ENCODE results near the gene SPR. TPM values are rescaled to one million over a fixed set of nuclear protein-coding genes. Genes with fewer than 3 reads are reported as not detected.
"Not testable (repeated sequence)": the region's sequence is repeated elsewhere in the genome, so short reads cannot be mapped to it uniquely, and the experiment has no call there.

The SPR gene
- total and polyA plus RNA-seq, 7 experiments from 2014 or later: 0.24 to 2.3 (median 1.0) TPM; not detected in 2

- intact Hi-C loops (cut with micrococcal nuclease): no loop called here
- CTCF ChIA-PET: interaction anchor here (0.8 to 1.1 kb wide), 2 partner anchors 279 to 284 kb away, joined by 3 read pairs; no protein-coding TSS in a partner anchor
- no peaks in the 10 kb centered on the region for H3K4me1 ChIP-seq (ENCODE audit: control insufficient read depth in 2 of 2, insufficient read depth in 2 of 2, low read length in 2 of 2)
- Mint-ChIP-seq H3K27me3 (peaks cover 39 to 79% (median 65%) of the 10 kb centered on the region in 5 donors), H3K4me3 (no peak overlapping the region), H3K36me3 (no peaks in the 10 kb centered on the region), H3K4me1 (peaks cover 0 to 7% (median 0%) of the 10 kb centered on the region in 7 donors), H3K27ac (no peak overlapping the region), H3K9me3 (peaks cover 0 to 1% (median 0%) of the 10 kb centered on the region in 11 donors)
- H3K36me3 ChIP-seq (ENCODE audit: control insufficient read depth in 2 of 3, insufficient read depth in 3 of 3, low read length in 3 of 3): no peaks in the 10 kb centered on the region
- DNase-seq (no peak), ATAC-seq (no peak)
- POLR2A ChIA-PET: no interaction called here
- no peaks in the 10 kb centered on the region for H3K27me3 ChIP-seq (ENCODE audit: control insufficient read depth in 2 of 2, insufficient read depth in 2 of 2, low read length in 2 of 2)
- H3K9me3 ChIP-seq (ENCODE audit: control insufficient read depth in 2 of 3, low read length in 3 of 3): no peaks in the 10 kb centered on the region
- H3K27ac ChIP-seq (ENCODE audit: low read depth, low read length): no peak overlapping the region
- H3K4me3 ChIP-seq (ENCODE audit: low read length): no peak overlapping the region
Observed at GRCh38 chr2:72898585-72898906, 11.3 kb downstream of the SPR start.

- Histone ChIP-seq H3K36me3 (ENCODE audit: control insufficient read depth in 2 of 3, insufficient read depth in 3 of 3, low read length in 3 of 3) (no peaks in the 10 kb centered on the region), H3K27me3 (ENCODE audit: control insufficient read depth in 2 of 2, insufficient read depth in 2 of 2, low read length in 2 of 2) (no peaks in the 10 kb centered on the region), H3K27ac (ENCODE audit: low read depth, low read length) (no peak overlapping the region), H3K9me3 (ENCODE audit: control insufficient read depth in 2 of 3, low read length in 3 of 3) (no peaks in the 10 kb centered on the region), H3K4me3 (ENCODE audit: low read length) (no peak overlapping the region), H3K4me1 (ENCODE audit: control insufficient read depth in 2 of 2, insufficient read depth in 2 of 2, low read length in 2 of 2) (no peaks in the 10 kb centered on the region)
- POLR2A ChIA-PET: no interaction called here
- Mint-ChIP-seq H3K4me1 (peaks cover 0 to 6% (median 0%) of the 10 kb centered on the region in 7 donors), H3K9me3 (peaks cover 0 to 1% (median 0%) of the 10 kb centered on the region in 11 donors), H3K27me3 (peaks cover 31 to 73% (median 63%) of the 10 kb centered on the region in 5 donors), H3K4me3 (no peak overlapping the region), H3K36me3 (no peaks in the 10 kb centered on the region), H3K27ac (no peak overlapping the region)
- CTCF ChIA-PET: no interaction called here
- ATAC-seq (no peak), DNase-seq (no peak)
- intact Hi-C loops (cut with micrococcal nuclease): no loop called here
Observed at GRCh38 chr2:72900191-72900825, 13.1 kb downstream of the SPR start.

DNA sequence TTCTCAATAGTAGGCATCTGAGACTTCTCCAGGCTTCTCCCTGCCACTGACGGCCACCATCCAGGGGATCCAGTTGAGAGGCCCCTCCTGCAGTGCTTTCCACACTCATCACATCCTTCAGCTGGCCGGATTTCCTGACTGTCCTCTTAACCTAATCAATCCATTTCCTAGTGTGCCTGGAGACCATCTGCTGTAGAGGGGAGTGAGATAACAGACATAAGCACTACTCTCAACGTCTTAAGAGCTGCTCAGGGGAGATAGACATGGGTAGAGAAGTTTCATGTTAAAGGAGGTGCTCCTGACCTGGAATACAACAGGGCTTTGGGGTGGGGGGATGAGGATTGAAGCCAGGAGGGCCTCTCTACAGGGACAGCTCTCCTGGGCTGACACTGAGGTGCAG lies 14.2 kb downstream of the SPR start:
- POLR2A ChIA-PET: no interaction called here
- Histone ChIP-seq H3K27me3 (ENCODE audit: control insufficient read depth in 2 of 2, insufficient read depth in 2 of 2, low read length in 2 of 2) (no peaks in the 10 kb centered on the region), H3K4me1 (ENCODE audit: control insufficient read depth in 2 of 2, insufficient read depth in 2 of 2, low read length in 2 of 2) (no peaks in the 10 kb centered on the region), H3K4me3 (ENCODE audit: low read length) (no peak overlapping the region), H3K27ac (ENCODE audit: low read depth, low read length) (no peak overlapping the region), H3K9me3 (ENCODE audit: control insufficient read depth in 2 of 3, low read length in 3 of 3) (no peaks in the 10 kb centered on the region), H3K36me3 (ENCODE audit: control insufficient read depth in 2 of 3, insufficient read depth in 3 of 3, low read length in 3 of 3) (no peaks in the 10 kb centered on the region)
- ATAC-seq: no peak
- no peak for DNase-seq
- peaks cover 0 to 4% (median 0%) of the 10 kb centered on the region in 11 donors for H3K9me3 Mint-ChIP-seq
- CTCF ChIA-PET: no interaction called here
- H3K27ac Mint-ChIP-seq: no peak overlapping the region
- no peak overlapping the region for H3K4me3 Mint-ChIP-seq
- H3K36me3 Mint-ChIP-seq: no peaks in the 10 kb centered on the region
- peaks cover 35 to 76% (median 63%) of the 10 kb centered on the region in 5 donors for H3K27me3 Mint-ChIP-seq
- intact Hi-C loops (cut with micrococcal nuclease): no loop called here
- H3K4me1 Mint-ChIP-seq: no peaks in the 10 kb centered on the region

DNA sequence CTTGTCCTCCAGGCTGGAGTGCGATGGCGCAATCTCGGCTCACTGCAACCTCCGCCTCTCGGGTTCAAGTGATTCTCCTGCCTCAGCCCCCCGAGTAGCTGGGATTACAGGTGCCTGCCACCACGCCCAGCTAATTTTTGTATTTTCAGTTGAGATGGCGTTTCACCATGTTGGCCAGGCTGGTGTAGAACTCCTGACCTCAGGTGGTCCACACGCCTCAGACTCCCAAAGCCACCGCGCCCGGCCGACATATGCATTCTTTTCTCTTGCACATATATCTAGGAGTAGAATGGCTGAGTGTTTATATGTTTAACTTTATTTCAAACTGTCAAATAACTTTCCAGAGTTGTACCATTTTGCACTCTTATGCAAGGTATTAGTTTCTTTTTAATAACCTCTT lies 20.2 kb downstream of the SPR start:
- intact Hi-C loops (cut with micrococcal nuclease); H3K4me3 ChIP-seq (ENCODE audit: low read length); H3K4me1 ChIP-seq (ENCODE audit: control insufficient read depth in 2 of 2, insufficient read depth in 2 of 2, low read length in 2 of 2); H3K4me3 Mint-ChIP-seq; H3K9me3 Mint-ChIP-seq; H3K27ac ChIP-seq (ENCODE audit: low read depth, low read length); H3K4me1 Mint-ChIP-seq; POLR2A ChIA-PET; ATAC-seq; H3K36me3 ChIP-seq (ENCODE audit: control insufficient read depth in 2 of 3, insufficient read depth in 3 of 3, low read length in 3 of 3); H3K27me3 ChIP-seq (ENCODE audit: control insufficient read depth in 2 of 2, insufficient read depth in 2 of 2, low read length in 2 of 2); CTCF ChIA-PET; H3K9me3 ChIP-seq (ENCODE audit: control insufficient read depth in 2 of 3, low read length in 3 of 3); DNase-seq; H3K27ac Mint-ChIP-seq; H3K36me3 Mint-ChIP-seq: not testable (repeated sequence)
- peaks cover 59 to 86% (median 64%) of the 10 kb centered on the region in 5 donors for H3K27me3 Mint-ChIP-seq

DNA sequence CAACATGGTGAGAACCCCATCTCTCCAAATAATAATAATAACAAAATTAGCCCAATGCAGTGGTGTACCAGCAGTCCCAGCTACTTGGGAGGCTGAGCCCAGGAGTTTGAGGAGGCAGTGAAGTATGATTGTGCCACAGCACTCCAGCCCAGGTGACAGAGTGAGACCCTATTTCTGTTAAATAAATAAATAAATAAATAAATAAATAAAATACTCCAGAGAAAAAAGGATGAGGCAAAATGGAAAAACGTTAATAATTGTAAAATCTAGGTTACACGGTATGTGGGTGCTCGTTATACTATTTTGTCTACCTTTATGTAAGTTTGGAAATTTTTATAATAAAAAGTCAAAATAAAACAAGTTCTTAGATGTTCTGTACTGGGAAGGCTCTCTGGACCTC lies 21.5 kb downstream of the SPR start:
- Mint-ChIP-seq H3K36me3 (peaks cover 0 to 5% (median 0%) of the 10 kb centered on the region in 5 donors), H3K4me3 (no peak overlapping the region), H3K27me3 (peaks cover 65 to 83% (median 74%) of the 10 kb centered on the region in 5 donors), H3K27ac (no peak overlapping the region), H3K9me3 (peaks cover 0 to 5% (median 0%) of the 10 kb centered on the region in 11 donors), H3K4me1 (peaks cover 0 to 3% (median 0%) of the 10 kb centered on the region in 7 donors)
- DNase-seq (no peak), ATAC-seq (no peak)
- Histone ChIP-seq H3K4me1 (ENCODE audit: control insufficient read depth in 2 of 2, insufficient read depth in 2 of 2, low read length in 2 of 2) (no peaks in the 10 kb centered on the region), H3K27me3 (ENCODE audit: control insufficient read depth in 2 of 2, insufficient read depth in 2 of 2, low read length in 2 of 2) (peaks cover 7 to 10% of the 10 kb centered on the region in 2 donors), H3K9me3 (ENCODE audit: control insufficient read depth in 2 of 3, low read length in 3 of 3) (no peaks in the 10 kb centered on the region), H3K27ac (ENCODE audit: low read depth, low read length) (no peak overlapping the region), H3K4me3 (ENCODE audit: low read length) (no peak overlapping the region), H3K36me3 (ENCODE audit: control insufficient read depth in 2 of 3, insufficient read depth in 3 of 3, low read length in 3 of 3) (no peaks in the 10 kb centered on the region)
- CTCF ChIA-PET: no interaction called here
- POLR2A ChIA-PET: no interaction called here
- intact Hi-C loops (cut with micrococcal nuclease): no loop called here

DNA sequence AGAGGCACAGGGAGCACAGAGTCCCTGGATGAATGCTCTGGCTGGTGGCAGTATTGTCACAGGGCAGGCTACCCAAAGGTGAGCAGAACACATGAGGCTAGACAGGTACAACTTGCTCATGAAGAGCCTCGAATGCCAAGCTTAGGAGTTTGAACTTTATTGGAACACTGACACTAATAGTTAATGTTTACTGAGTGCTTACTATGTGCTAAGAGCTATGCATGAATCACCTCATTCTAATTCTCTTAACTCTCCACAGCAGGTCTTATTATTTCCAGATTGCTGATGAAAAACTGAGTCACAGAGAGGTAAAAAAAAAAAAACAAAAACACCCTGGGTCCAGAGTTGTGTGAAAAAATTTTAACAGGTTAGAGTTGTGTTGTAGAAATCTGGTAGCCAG lies 24.0 kb downstream of the SPR start:
- H3K27ac Mint-ChIP-seq: no peak overlapping the region
- peaks cover 0 to 4% (median 0%) of the 10 kb centered on the region in 11 donors for H3K9me3 Mint-ChIP-seq
- Histone ChIP-seq H3K4me3 (ENCODE audit: low read length) (no peak overlapping the region), H3K27me3 (ENCODE audit: control insufficient read depth in 2 of 2, insufficient read depth in 2 of 2, low read length in 2 of 2) (peaks cover 8 to 34% of the 10 kb centered on the region in 2 donors), H3K36me3 (ENCODE audit: control insufficient read depth in 2 of 3, insufficient read depth in 3 of 3, low read length in 3 of 3) (no peaks in the 10 kb centered on the region), H3K27ac (ENCODE audit: low read depth, low read length) (no peak overlapping the region), H3K4me1 (ENCODE audit: control insufficient read depth in 2 of 2, insufficient read depth in 2 of 2, low read length in 2 of 2) (peaks cover 0 to 15% of the 10 kb centered on the region in 2 donors), H3K9me3 (ENCODE audit: control insufficient read depth in 2 of 3, low read length in 3 of 3) (no peaks in the 10 kb centered on the region)
- intact Hi-C loops (cut with micrococcal nuclease): no loop called here
- ChIA-PET POLR2A (no interaction called here), CTCF (no interaction called here)
- H3K36me3 Mint-ChIP-seq: peaks cover 0 to 5% (median 0%) of the 10 kb centered on the region in 5 donors
- peaks cover 68 to 82% (median 79%) of the 10 kb centered on the region in 5 donors for H3K27me3 Mint-ChIP-seq
- peaks cover 4 to 17% (median 14%) of the 10 kb centered on the region in 7 donors for H3K4me1 Mint-ChIP-seq
- ATAC-seq (no peak), DNase-seq (no peak)
- H3K4me3 Mint-ChIP-seq: no peak overlapping the region
